Kidney (tissue), 14 donors: Measurements from ENCODE around the gene AK9. TPM values are rescaled to one million over a fixed set of nuclear protein-coding genes. Genes with fewer than 3 reads are reported as not detected.

Source experiments
- DNase-seq, 5 donors: peaks; one replicate each; pipeline ENCODE4 v3.0.0-alpha.2; 2013 to 2020
- FAIRE-seq: peaks from 2 replicates; lab custom pipeline; 2012; peaks lifted over from hg19 to GRCh38; lab: Jason Lieb, UNC
- H3K27ac ChIP-seq, 2 donors: one replicate each; pipeline ENCODE4 v1.7.0; 2013; ENCODE audit warnings: low read depth in 2 of 2, low read length in 2 of 2, inconsistent platforms in 1 of 2
- H3K27me3 ChIP-seq: one replicate; pipeline ENCODE4 v1.7.1; 2013; ENCODE audit warnings: low read length, inconsistent platforms; ENCODE audit not compliant: control insufficient read depth, insufficient read depth
- H3K36me3 ChIP-seq, 3 donors: one replicate each; pipeline versions ENCODE4 v1.7.0 to v1.7.1; 2013; ENCODE audit warnings: low read length in 3 of 3, control low read depth in 1 of 3, inconsistent platforms in 1 of 3; ENCODE audit not compliant: insufficient read depth in 3 of 3, control insufficient read depth in 2 of 3
- H3K4me1 ChIP-seq, 3 donors: one replicate each; pipeline versions ENCODE4 v1.7.0 to v1.7.1; 2013; ENCODE audit warnings: low read length in 3 of 3, inconsistent platforms in 1 of 3, low read depth in 1 of 3; ENCODE audit not compliant: control insufficient read depth in 2 of 3, insufficient read depth in 2 of 3
- H3K4me3 ChIP-seq, 3 donors: one replicate each; pipeline versions ENCODE4 v1.7.0 to v1.8.1; 2013; ENCODE audit warnings: low read length in 3 of 3, control low read depth in 1 of 3, inconsistent platforms in 1 of 3
- H3K9ac ChIP-seq, 3 donors: one replicate each; pipeline versions ENCODE4 v1.7.0 to v1.7.1; 2013; ENCODE audit warnings: low read length in 3 of 3, control low read depth in 1 of 3, inconsistent platforms in 1 of 3
- H3K9me3 ChIP-seq, 3 donors: one replicate each; pipeline versions ENCODE4 v1.7.0 to v1.7.1; 2013; ENCODE audit warnings: low read length in 3 of 3, control low read depth in 1 of 3, inconsistent platforms in 1 of 3; ENCODE audit not compliant: control insufficient read depth in 2 of 3, insufficient read depth in 1 of 3
- intact Hi-C: fragments of 100-400 bp; cut with DNase I; formaldehyde crosslinking; loops from one replicate; pipeline ENCODE4 v1.11.1; 2022
- polyA plus RNA-seq: library from polyadenylated mRNA; stranded (reverse); fragments of 350-450 nt; fragmentation: Illumina TruSeq; extraction: RNeasy Lipid Tissue Mini Kit (QIAGEN cat#74804); gene quantifications from one replicate; pipeline ENCODE4 v1.2.3, GENCODE V29; 2014; ENCODE audit warnings: low read depth, low replicate concordance; ENCODE audit not compliant: insufficient read depth
- total RNA-seq: library from RNA; stranded (reverse); fragmentation: NEBNext Ultra II Directional; extraction: Animal tissue kit (Norgen Biotek cat#: 25700); gene quantifications from one replicate; pipeline ENCODE4 v1.2.1, GENCODE V29; 2021
- TF ChIP-seq, protein P1 (sequence below): IDR thresholded peaks from 3 replicates; pipeline ENCODE4 v1.5.1; 2012; ENCODE audit warnings: mild to moderate bottlenecking, moderate library complexity, borderline replicate concordance; ENCODE audit not compliant: insufficient read depth; ENCODE audit errors: extremely low read depth
- donor health status: control.
- donor health status: control.
- donor health status: control.
- donor health status: control.
- donor health status: control.
- donor health status: DM: yes; HTN: yes; CAD: no.
- donor health status: Normal renal cell carcinoma (clear cell type).

AK9 gene
- total and polyA plus RNA-seq, 2 donors from 2014 or later, result 4.6 to 10.9 TPM

DNA sequence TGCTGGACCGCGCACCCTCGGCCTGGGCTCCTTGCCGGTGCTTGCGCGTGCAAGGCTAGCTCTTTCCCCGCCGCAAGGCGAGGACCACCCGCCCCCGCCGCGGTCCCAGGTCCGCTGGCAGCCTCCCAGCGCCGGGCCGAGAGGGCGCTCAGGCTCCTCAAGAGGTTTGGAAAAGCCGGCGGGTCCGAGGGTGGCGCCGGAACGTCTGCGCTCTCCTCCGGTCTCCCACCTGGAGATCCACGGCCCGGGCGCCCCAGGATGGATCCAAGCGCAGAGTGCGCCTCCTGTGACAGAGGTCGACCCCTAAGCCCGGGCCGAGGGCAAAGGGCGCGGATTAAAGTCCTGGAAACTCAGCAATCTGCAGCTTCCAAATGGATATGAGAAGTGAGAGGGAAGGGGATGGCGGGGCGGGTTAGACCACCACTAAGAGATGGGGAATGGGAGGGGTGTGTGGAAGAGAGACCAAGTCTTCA, 234.9 kb downstream of the AK9 start:
- peak overlapping the region in 2 of 3 donors; percentile 24 to 67 for H3K9ac ChIP-seq
- peaks cover 0 to 15% (median 11%) of the 10 kb centered on the region in 3 donors for H3K4me1 ChIP-seq
- H3K36me3 ChIP-seq, result peaks cover 0 to 3% (median 0%) of the 10 kb centered on the region in 3 donors
- FAIRE-seq (no peak), DNase-seq (peak in 1 of 5 donors; percentile 87)
- TF ChIP-seq, protein P1, sequence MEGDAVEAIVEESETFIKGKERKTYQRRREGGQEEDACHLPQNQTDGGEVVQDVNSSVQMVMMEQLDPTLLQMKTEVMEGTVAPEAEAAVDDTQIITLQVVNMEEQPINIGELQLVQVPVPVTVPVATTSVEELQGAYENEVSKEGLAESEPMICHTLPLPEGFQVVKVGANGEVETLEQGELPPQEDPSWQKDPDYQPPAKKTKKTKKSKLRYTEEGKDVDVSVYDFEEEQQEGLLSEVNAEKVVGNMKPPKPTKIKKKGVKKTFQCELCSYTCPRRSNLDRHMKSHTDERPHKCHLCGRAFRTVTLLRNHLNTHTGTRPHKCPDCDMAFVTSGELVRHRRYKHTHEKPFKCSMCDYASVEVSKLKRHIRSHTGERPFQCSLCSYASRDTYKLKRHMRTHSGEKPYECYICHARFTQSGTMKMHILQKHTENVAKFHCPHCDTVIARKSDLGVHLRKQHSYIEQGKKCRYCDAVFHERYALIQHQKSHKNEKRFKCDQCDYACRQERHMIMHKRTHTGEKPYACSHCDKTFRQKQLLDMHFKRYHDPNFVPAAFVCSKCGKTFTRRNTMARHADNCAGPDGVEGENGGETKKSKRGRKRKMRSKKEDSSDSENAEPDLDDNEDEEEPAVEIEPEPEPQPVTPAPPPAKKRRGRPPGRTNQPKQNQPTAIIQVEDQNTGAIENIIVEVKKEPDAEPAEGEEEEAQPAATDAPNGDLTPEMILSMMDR, result no peak
- H3K4me3 ChIP-seq, result peak overlapping the region; percentile 38 to 67 (median 45)
- intact Hi-C loops, result no loop called here
- no peaks in the 10 kb centered on the region for H3K27me3 ChIP-seq
- no peaks in the 10 kb centered on the region for H3K9me3 ChIP-seq
- H3K27ac ChIP-seq, result peak overlapping the region; percentile 38 to 51

DNA sequence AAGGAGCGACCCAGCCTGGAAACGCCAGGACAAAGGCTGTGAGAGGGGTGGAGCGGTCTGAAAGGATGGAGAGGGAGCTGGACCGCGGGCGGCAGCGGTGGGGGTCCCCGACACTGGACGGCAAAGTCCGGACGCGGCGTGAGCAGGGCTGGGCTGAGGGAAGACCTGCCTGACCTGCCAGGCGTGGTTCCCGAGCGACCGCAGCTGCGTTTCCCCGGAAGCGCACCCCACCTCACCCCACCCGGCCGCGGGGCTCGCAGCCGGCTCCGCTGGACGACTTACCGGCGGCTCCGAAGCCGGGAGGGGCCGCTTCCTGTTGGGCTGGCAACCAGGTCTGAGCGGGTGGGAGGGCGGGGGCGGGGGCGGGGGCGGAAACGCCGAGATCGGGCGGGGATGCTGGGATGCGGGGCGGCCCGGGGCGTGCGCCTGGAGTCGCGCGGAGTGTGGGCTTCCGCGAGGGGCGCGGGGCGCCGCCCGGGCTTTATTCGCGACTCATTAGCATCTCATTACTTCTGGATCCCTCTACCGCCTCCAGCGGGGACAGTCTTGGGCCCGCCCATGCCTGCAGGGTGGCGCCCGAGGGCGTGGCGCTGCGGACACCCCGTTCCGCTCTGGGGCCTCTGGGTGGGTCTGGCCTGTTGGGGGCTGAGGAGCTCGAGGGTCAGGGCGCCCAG, 235.4 kb downstream of the AK9 start, which contains the start of gene MICAL1:
Gene MICAL1, minus strand, starts transcription at position 336 of the 674 bp plus-strand sequence. CDS start 1,576 bp downstream, outside the sequence.
- DNase-seq (peak; percentile 56 to 91 (median 82)), FAIRE-seq (no peak)
- Histone ChIP-seq H3K4me3 (peak within 1 kb of the TSS; percentile 73 to 79 (median 76)), H3K36me3 (peaks cover 0 to 3% (median 2%) of the 10 kb centered on the region in 3 donors), H3K9me3 (no peaks in the 10 kb centered on the region), H3K27ac (peak within 1 kb of the TSS; percentile 57 to 72), H3K27me3 (no peaks in the 10 kb centered on the region), H3K9ac (peak within 1 kb of the TSS; percentile 51 to 69 (median 57)), H3K4me1 (peaks cover 0 to 15% (median 11%) of the 10 kb centered on the region in 3 donors)
- TF ChIP-seq, protein P1, result no peak
- intact Hi-C loops, result no loop called here

- peak overlapping the region; percentile 73 to 79 (median 76) for H3K4me3 ChIP-seq
- H3K27ac ChIP-seq, result peak overlapping the region; percentile 32 to 72
- TF ChIP-seq, protein P1, result no peak
- peaks cover 0 to 15% (median 11%) of the 10 kb centered on the region in 3 donors for H3K4me1 ChIP-seq
- DNase-seq (peak in 4 of 5 donors; percentile 33 to 84 (median 64)), FAIRE-seq (no peak)
- peak overlapping the region; percentile 51 to 69 (median 57) for H3K9ac ChIP-seq
- H3K36me3 ChIP-seq, result peaks cover 0 to 3% (median 2%) of the 10 kb centered on the region in 3 donors
- intact Hi-C loops, result no loop called here
- no peaks in the 10 kb centered on the region for H3K27me3 ChIP-seq
- no peaks in the 10 kb centered on the region for H3K9me3 ChIP-seq
Measured at GRCh38 chr6:109454496-109455436, 236.2 kb downstream of the AK9 start.
